H1 (cell line): ENCODE results near the gene GSK3B. TPM values are rescaled to one million over a fixed set of nuclear protein-coding genes. Genes with fewer than 3 reads are reported as not detected.

ENCODE experiments used
- ATF2 ChIP-seq: IDR thresholded peaks from 2 replicates; pipeline ENCODE4 v1.6.1; 2012; ENCODE audit warnings: low read length, inconsistent platforms
- ATF3 ChIP-seq: IDR thresholded peaks from 2 replicates; pipeline ENCODE4 v1.6.1; 2011; ENCODE audit warnings: low read depth, mild to moderate bottlenecking, low read length; ENCODE audit not compliant: insufficient read depth
- BACH1 ChIP-seq: IDR thresholded peaks from 2 replicates; pipeline ENCODE4 v1.6.1; 2012; ENCODE audit warnings: low read length, improper control_type of control experiment
- CBX5 ChIP-seq: fragments of 300-800, 300-1000 bp; sonication (generic); IDR thresholded peaks from 2 replicates; pipeline ENCODE4 v1.7.1; 2016; ENCODE audit warnings: antibody characterized with exemption, low read length, low read depth
- CEBPB ChIP-seq: IDR thresholded peaks from 2 replicates; pipeline ENCODE4 v1.6.1; 2012; ENCODE audit warnings: low read depth, low read length
- E2F6 ChIP-seq: IDR thresholded peaks from 2 replicates; pipeline ENCODE4 v1.6.1; 2012; ENCODE audit warnings: inconsistent platforms
- FOSL1 ChIP-seq: IDR thresholded peaks from 2 replicates; pipeline ENCODE4 v1.6.1; 2011; ENCODE audit warnings: mild to moderate bottlenecking, low read depth, low read length, moderate library complexity; ENCODE audit not compliant: insufficient read depth
- JUND ChIP-seq: IDR thresholded peaks from 2 replicates; pipeline ENCODE4 v1.6.1; 2011; ENCODE audit warnings: mild to moderate bottlenecking, improper control_type of control experiment, low read length
- KDM1A ChIP-seq: fragments of 200-600, 300-600 bp; sonication (generic); IDR thresholded peaks from 2 replicates; pipeline ENCODE4 v1.7.1; 2016; ENCODE audit warnings: mild to moderate bottlenecking, low read length, borderline replicate concordance
- MAFK ChIP-seq: IDR thresholded peaks from 2 replicates; pipeline ENCODE4 v1.6.1; 2012; ENCODE audit warnings: low read depth, mild to moderate bottlenecking, improper control_type of control experiment, low read length
- POLR2A ChIP-seq, 2 experiments: IDR thresholded peaks; 1 replicate in 1 of 2; 2 replicates in 1 of 2; pipeline ENCODE4 v1.6.1; 2011; ENCODE audit warnings: low read depth in 2 of 2, low read length in 2 of 2, mild to moderate bottlenecking in 2 of 2; ENCODE audit errors: control extremely low read depth in 1 of 2
- POLR2AphosphoS5 ChIP-seq: IDR thresholded peaks from 2 replicates; pipeline ENCODE4 v1.6.1; 2011; ENCODE audit warnings: low read depth, low read length
- POU5F1 ChIP-seq: IDR thresholded peaks from 2 replicates; pipeline ENCODE4 v1.6.1; 2011; ENCODE audit warnings: low read depth, mild to moderate bottlenecking, low read length, moderate library complexity
- RBBP5 ChIP-seq: IDR thresholded peaks from 2 replicates; pipeline ENCODE4 v1.7.1; 2012; ENCODE audit warnings: low read depth, mild to moderate bottlenecking, inconsistent platforms, low read length, moderate library complexity, borderline replicate concordance
- RNF2 ChIP-seq: fragments of 200-900, 300-1000 bp; sonication (generic); IDR thresholded peaks from 2 replicates; pipeline ENCODE4 v1.7.1; 2016; ENCODE audit warnings: borderline replicate concordance, low read depth, mild to moderate bottlenecking, antibody characterized with exemption, low read length; ENCODE audit not compliant: poor library complexity, severe bottlenecking; ENCODE audit errors: missing control alignments
- RXRA ChIP-seq: IDR thresholded peaks from 2 replicates; pipeline ENCODE4 v1.6.1; 2011; ENCODE audit warnings: low read depth, mild to moderate bottlenecking, low read length, moderate library complexity; ENCODE audit not compliant: insufficient read depth
- SAP30 ChIP-seq: fragments of 300-600 bp; sonication (generic); IDR thresholded peaks from 2 replicates; pipeline ENCODE4 v1.7.1; 2012; ENCODE audit warnings: low read length, moderate library complexity, mild to moderate bottlenecking, inconsistent platforms; ENCODE audit not compliant: insufficient read depth, insufficient replicate concordance
- SIN3A ChIP-seq, 2 experiments: IDR thresholded peaks in 1 of 2; conservative IDR thresholded peaks in 1 of 2; 2 replicates each; pipeline ENCODE4 v1.6.1; 2011 to 2012; ENCODE audit warnings: low read length in 2 of 2, improper control_type of control experiment in 1 of 2, low read depth in 1 of 2, mild to moderate bottlenecking in 1 of 2
- SRF ChIP-seq: IDR thresholded peaks from 2 replicates; pipeline ENCODE4 v1.6.1; 2011; ENCODE audit warnings: mild to moderate bottlenecking, low read depth, low read length, moderate library complexity
- TBP ChIP-seq: IDR thresholded peaks from 2 replicates; pipeline ENCODE4 v1.6.1; 2011; ENCODE audit warnings: low read depth, low read length, improper control_type of control experiment
- polyA plus RNA-seq, 7 experiments: library from polyadenylated mRNA; depleted of rRNA in 3 of 7; stranded (reverse) in 5 of 7; unstranded in 2 of 7; fragments of >200 nt in 5 of 7; fragments of 200-250 nt in 2 of 7; gene quantifications; 1 replicate in 5 of 7; 2 replicates in 1 of 7; 4 replicates in 1 of 7; pipeline versions ENCODE4 v1.2.1 to v1.2.3, GENCODE V29; 2011 to 2013; ENCODE audit warnings: missing spikeins in 2 of 7, mixed read lengths in 2 of 7
- total RNA-seq: library from RNA; stranded (reverse); fragmentation: NEBNext Ultra II Directional; extraction: Animal tissue kit (Norgen Biotek cat#: 25700); gene quantifications from 2 replicates; pipeline ENCODE4 v1.2.1, GENCODE V29; 2021

GSK3B gene
- total and polyA plus RNA-seq, 2 of the 8 experiments (the other 6 are each of a cell fraction or from before 2014, with no cell fraction given): 24.2 to 50.7 TPM

GRCh38 chr3:120093911-120094775 is at the start of gene GSK3B (continued):
- peak in 1 of 2 experiments; percentile 15; a peak in 1 of 4 replicates for TF ChIP-seq SIN3A (conservative IDR thresholded peaks at IDR 0.05 in 1 of 2, IDR thresholded peaks at IDR 0.05 in 1 of 2; ENCODE audit: low read depth in 1 of 2, low read length in 2 of 2)
- TF ChIP-seq E2F6: no peak
- no peak for TF ChIP-seq RXRA
- TF ChIP-seq FOSL1: peak; percentile 88
- peak; percentile 82; the same call in 1 of the 2 replicates for TF ChIP-seq KDM1A
- TF ChIP-seq CBX5: no peak
- no peak for TF ChIP-seq BACH1
- TF ChIP-seq RBBP5: peak; percentile 93
- no peak for TF ChIP-seq JUND
- no peak for TF ChIP-seq RNF2
- no peak for TF ChIP-seq SRF
- peak; percentile 81; the same call in 1 of the 2 replicates for TF ChIP-seq POLR2AphosphoS5
- TF ChIP-seq ATF3: no peak
- peak; percentile 72 to 90 for TF ChIP-seq POLR2A (IDR thresholded peaks at IDR 0.05; ENCODE audit: control extremely low read depth in 1 of 2, low read depth in 2 of 2, low read length in 2 of 2)
- no peak for TF ChIP-seq POU5F1
- TF ChIP-seq SAP30: no peak
- TF ChIP-seq CEBPB: no peak
- TF ChIP-seq MAFK: no peak
- peak; percentile 61 for TF ChIP-seq TBP
- no peak for TF ChIP-seq ATF2
